ENCODE measurements around the gene RAD21L1.

Gene RAD21L1

GRCh38 chr20:1295276-1295930, 69.6 kb downstream of the RAD21L1 start:
- no peak for DNase-seq (ENCODE audit: low read depth in 2 of 2)

- no peak for DNase-seq (ENCODE audit: low read depth in 2 of 2)
These were observed 70.3 kb downstream of the RAD21L1 start for GRCh38 chr20:1296117-1296610.

DNA sequence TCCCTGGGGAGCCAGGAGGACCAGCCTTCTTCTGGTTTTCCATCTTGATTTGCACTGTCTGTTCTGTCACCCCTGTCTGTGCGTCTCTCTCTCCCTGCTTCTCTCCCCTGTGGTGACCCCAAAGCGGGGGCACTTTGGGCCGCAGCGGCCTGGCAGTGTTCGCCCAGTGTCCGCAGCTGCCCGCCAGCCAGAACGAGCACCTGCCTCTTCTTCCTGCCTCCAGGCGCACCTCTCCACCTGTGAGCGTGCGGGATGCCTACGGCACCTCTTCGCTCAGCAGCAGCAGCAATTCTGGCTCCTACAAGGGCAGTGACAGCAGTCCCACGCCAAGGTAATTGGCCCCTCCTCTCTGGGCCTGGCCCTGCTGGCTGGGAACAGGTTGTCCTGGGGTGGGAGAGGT, 71.1 kb downstream of the RAD21L1 start:
- no peak for DNase-seq (ENCODE audit: low read depth in 2 of 2)

- no peak for DNase-seq (ENCODE audit: low read depth in 2 of 2)
These were observed 71.6 kb downstream of the RAD21L1 start for GRCh38 chr20:1297486-1297885.

DNA sequence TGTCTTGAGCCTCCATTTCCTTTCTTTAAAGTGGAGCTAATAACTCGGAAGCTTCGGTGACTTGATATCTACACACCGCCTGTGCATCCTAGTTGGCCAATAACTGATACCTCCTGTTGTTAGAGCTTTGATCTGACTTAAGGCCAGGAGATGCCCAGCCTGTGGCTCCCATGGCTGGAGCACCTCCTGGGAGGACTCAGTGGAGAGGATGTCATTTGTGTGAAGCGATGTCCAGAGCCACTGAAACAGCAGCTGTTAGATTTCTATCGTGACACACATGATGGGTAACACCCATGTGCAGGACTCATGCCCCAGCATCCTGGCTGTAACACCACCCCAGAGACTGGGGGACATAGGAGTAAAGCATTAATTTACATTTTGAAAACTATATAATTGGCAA, 72.3 kb downstream of the RAD21L1 start:
- no peak for DNase-seq (ENCODE audit: low read depth in 2 of 2)

DNA sequence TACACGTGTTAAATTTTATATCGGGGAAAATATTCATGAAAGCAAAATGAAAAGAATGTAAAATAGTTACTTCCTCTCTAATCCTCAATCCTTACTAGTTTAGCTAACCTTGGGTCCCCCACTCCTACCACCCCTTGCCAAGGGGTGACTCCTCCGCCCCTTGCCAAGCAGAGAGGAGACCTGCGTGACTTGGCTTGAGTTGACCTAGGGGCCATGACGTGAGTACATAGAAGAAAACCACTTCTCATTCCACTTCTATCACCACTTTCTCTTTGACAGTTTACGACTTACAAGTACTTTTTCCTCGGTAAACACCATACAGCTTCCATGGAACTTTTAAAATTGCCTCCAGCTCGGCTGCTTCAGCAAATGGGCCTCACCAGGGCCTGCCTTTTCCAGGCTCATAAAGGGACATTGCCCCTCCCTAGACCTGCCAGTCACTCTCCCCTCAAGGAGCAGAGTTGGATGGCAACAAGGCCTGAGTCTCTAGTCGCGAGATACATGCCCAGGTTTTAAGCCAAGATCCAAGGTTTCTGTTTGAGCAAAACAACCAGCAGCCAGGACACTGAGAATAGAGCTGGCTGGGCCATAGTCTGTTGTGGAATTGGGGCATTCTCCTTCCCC, 73.2 kb downstream of the RAD21L1 start:
- DNase-seq (ENCODE audit: low read depth in 2 of 2), result no peak

DNA sequence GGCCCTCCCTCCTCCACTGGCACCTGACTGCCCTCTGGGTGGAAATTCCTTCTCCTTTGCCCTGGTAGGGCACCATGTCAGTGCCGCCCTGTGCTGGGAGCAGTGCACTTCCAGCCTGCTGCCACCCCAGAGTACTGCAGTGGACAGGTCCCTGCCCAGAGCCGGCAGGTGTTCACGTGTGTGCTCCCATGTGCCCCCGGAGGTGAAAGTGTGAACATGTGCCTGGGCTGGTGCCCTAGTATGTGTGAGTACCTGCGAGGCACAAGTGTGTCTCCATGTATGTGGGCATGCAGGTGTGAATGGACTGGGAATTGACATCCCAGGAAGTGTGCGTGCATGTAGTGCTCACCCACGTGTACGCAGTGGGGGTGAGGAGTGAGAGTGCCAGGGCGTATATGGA, 73.7 kb downstream of the RAD21L1 start:
- no peak for DNase-seq (ENCODE audit: low read depth in 2 of 2)

DNA sequence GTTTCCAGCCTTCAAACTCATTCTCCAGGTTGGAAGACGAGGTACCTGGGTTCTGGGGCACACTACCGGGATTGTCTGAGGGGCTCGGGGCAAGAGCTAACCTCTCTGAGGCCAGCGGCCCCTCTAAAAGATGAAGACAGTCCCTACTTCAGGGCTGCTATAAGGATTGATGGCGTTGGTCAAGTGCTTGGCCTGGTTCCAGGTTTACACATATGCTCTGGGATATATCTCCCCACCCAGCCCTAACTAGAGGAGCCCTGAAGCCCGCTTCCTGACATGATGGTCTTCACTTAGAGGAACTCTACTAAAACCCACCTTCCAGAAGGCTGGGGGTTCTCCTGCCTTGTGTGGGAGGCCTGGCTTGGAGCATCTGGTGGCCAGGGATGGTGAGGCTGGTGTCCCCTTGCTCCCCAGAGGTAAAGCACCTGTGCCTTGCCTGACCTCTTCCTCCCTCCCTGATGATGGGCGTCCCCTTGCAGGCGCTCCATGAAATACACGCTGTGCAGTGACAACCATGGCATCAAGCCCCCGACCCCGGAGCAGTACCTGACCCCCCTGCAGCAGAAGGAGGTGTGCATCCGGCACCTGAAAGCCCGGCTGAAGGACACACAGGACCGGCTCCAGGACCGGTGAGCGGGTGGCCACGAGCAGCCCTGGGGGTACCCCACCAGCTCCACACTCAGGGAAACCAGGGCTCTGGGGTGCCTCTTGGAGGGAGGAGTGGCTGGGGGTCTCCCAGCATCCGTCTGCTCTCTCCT, 74.4 kb downstream of the RAD21L1 start:
- DNase-seq (ENCODE audit: low read depth in 2 of 2), result no peak

DNA sequence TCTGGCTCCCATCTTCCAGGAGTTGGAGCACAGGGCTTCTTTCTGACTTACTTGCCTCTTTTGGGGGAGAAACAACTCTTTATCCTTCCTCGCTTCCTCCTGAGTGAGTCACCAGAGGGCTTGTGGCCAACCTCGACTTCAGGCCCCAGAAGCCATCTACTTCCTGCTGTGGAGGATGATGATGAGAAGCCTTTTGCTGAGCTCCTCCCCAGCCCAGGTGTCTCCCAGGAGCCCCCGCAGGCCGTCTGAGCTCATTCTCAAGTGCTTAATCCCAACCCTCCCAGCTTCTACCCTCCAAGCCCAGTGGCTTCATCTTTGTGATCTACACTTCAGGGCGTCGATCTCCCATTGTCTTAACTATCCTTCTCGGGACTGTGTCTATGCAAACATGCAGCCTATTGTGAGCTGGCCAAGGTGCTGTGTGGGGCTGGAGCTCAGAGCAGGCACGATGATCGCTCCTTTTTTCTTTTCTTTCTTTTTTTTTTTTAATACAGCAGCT, 75.2 kb downstream of the RAD21L1 start:
- peak in 1 of 2 donors; percentile 36 for DNase-seq (ENCODE audit: low read depth in 2 of 2)

GRCh38 chr20:1302685-1303541, 77.1 kb downstream of the RAD21L1 start:
- DNase-seq (ENCODE audit: low read depth in 2 of 2), result no peak

DNA sequence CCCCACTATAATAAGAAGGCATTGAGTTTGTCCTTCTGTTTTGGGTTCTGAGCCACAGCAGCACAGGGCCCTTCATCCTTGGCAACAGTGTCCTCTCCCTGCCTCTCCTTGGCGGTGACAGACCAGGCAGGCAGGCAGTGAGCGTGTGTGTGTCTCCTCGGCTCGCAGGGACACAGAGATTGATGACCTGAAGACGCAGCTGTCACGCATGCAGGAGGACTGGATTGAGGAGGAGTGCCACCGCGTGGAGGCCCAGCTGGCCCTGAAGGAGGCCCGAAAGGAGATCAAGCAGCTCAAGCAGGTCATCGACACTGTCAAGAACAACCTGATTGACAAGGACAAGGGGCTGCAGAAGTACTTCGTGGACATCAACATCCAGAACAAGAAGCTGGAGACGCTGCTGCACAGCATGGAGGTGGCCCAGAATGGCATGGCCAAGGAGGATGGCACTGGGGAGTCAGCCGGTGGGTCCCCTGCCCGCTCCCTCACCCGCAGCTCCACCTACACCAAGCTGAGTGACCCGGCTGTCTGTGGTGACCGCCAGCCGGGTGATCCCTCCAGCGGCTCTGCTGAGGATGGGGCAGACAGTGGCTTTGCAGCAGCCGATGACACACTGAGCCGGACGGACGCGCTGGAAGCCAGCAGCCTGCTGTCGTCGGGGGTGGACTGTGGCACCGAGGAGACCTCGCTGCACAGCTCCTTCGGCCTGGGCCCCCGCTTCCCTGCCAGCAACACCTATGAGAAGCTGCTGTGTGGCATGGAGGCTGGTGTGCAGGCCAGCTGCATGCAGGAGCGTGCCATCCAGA, 79.1 kb downstream of the RAD21L1 start:
- no peak for DNase-seq (ENCODE audit: low read depth in 2 of 2)

All from stimulated activated CD8-positive, alpha-beta memory T cell treated with anti-CD3 and anti-CD28 coated beads, Interleukin-15, amount 100 ng/mL, for 4 hours (primary cell).